Stimulated activated CD8-positive, alpha-beta memory T cell treated with anti-CD3 and anti-CD28 coated beads, Interleukin-7, amount 100 ng/mL, for 48 hours (primary cell): Measurements from ENCODE around the gene DEFB124.
"Not testable (repeated sequence)": the region's sequence is repeated elsewhere in the genome, so short reads cannot be mapped to it uniquely, and the experiment has no call there.

ENCODE experiments used
- DNase-seq, 2 donors: peaks; one replicate each; pipeline ENCODE4 v3.0.0-alpha.2; 2020; ENCODE audit warnings: low read depth in 1 of 2; ENCODE audit errors: extremely low read depth in 1 of 2

Gene DEFB124

GRCh38 chr20:31427576-31427975 lies 47.4 kb downstream of the DEFB124 start:
- not testable (repeated sequence) for DNase-seq

GRCh38 chr20:31426891-31427551 lies 47.9 kb downstream of the DEFB124 start:
- DNase-seq: not testable (repeated sequence)

- no peak for DNase-seq
Measured at GRCh38 chr20:31425797-31426196, 49.1 kb downstream of the DEFB124 start.

GRCh38 chr20:31418307-31418706 lies 56.6 kb downstream of the DEFB124 start:
- no peak for DNase-seq

GRCh38 chr20:31415653-31416052 lies 59.3 kb downstream of the DEFB124 start:
- DNase-seq: no peak
